HG02588 (cell line): ENCODE data around the gene TOP1.
"Not testable (repeated sequence)": the region's sequence is repeated elsewhere in the genome, so short reads cannot be mapped to it uniquely, and the experiment has no call there.

ENCODE experiments used
- ATAC-seq: cut with Tn5 transposase; IDR thresholded peaks from one replicate; pipeline ENCODE4 v1.9.1; 2021; ENCODE audit warnings: mild to moderate bottlenecking, moderate library complexity; ENCODE audit not compliant: unreplicated experiment

Gene TOP1

DNA sequence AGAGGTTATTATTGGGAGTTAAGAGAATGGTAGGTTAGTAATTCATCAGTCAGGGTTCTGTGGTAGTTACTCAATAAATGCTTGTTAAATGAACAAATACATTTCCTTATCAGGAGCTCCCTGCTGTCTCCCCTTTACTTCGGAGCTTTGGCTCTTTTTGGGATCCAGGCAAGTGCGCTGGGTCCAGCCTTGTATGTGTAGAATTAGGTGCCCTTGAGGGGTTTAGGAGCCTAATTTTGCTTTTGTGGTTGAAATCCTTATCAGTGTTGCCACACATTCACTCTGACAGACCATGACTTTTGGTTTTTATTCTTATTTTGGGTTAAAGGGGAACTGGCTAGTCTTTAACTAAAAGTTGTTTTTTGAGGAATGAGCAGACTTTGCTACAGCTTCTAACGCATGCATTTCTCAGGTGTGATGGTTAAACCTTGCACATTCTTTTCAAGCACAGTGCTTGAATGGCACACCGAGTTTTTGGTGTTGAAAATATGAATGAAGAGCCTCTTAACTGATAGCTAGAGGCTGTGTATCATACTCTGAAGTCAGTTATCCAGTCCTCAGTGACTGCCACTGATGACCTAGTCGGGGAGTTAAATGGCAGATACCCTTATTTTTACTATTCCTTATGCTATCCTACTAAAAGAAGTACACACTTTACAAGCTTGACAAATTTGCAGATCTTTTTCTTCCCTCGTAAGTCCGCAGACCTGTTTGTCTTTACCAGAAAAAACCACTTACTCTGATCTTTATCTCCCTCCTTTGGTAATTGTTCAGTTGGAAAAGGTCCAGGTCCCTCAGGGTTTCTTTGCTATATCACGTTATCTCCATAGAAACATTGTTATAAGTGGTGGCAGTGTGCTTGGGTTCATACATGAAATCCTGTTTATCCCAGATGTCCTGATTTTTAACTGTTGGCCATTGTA lies 58.0 kb downstream of the TOP1 start:
- ATAC-seq = no peak

GRCh38 chr20:41087325-41087685 lies 58.7 kb downstream of the TOP1 start:
- no peak for ATAC-seq

DNA sequence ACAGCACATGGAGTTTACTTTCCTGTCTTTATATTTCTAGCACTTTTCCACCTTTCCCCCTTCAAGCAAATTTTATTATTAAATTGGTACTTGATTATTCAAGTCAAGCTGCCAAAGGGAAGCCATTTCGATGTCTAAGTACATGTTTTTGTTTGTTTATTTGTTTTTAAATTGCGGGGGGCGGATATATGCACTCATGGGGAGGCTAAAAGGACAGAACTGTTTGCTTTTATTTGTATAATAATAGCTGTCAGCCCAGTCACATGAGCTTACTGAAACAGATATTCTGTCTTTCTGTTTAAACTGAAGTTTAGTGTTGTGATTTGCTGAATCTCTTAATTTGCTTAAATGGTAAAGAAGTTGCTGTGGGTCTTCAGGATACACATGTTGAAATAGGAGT lies 59.2 kb downstream of the TOP1 start:
- no peak for ATAC-seq

DNA sequence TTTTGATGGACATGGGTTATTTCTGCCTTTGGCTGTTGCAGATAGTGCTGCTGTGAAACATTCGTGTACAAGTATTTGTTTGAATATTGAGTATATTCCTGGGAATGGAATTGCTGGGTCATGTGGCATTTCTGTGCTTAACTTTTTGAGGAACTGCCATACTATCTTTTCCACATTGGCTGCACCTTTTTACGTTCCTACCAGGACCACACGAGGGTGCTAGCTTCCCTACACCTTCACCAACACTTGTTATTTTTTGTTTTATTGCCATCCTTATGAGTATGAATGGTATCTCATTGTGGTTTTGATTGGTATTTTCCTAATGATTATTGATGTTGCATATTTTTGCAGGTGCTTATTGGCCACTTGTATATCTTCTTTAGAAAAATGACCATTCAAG lies 60.9 kb downstream of the TOP1 start:
- ATAC-seq = no peak

- ATAC-seq = no peak
Measured at GRCh38 chr20:41091927-41092326, 63.3 kb downstream of the TOP1 start.

- ATAC-seq = no peak
Measured at GRCh38 chr20:41094353-41095055, 65.9 kb downstream of the TOP1 start.

DNA sequence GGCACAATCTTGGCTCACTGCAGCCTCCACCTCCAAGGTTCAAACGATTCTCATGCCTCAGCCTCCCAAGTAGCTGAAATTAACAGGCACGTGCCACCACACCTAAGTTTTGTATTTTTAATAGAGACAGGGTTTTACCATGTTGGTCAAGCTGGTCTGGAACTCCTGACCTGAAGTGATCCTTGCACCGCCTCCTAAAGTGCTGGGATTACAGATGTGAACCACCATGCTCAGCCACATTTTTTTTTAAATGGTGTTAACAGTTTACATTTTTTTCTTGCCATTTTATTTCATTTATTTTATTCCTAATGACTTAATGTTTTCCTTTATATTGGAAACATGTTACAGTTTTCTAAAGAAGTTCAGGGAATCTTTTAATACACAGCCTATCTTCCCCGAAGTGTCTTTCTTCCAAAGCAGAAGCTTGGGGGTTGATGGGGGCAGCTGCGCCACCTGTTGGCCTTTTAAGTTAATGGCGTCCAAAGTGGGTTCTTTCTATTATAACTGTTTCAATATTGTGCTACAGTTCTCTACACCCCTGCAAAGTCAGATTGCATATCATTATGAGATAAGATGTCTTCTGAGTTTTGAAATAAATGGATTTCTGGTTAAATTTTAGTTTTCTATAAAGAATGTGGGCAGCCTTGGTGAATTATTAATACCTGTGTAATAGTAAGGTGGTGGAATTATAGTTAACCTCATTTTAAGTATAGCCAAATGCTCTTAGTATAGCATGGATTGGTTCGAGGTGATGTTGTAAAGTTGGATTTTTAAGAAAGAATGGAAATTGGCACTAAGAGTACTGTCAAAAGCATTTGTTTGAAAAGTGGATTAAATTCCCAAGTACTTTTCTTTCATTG lies 66.7 kb downstream of the TOP1 start:
- ATAC-seq = no peak

DNA sequence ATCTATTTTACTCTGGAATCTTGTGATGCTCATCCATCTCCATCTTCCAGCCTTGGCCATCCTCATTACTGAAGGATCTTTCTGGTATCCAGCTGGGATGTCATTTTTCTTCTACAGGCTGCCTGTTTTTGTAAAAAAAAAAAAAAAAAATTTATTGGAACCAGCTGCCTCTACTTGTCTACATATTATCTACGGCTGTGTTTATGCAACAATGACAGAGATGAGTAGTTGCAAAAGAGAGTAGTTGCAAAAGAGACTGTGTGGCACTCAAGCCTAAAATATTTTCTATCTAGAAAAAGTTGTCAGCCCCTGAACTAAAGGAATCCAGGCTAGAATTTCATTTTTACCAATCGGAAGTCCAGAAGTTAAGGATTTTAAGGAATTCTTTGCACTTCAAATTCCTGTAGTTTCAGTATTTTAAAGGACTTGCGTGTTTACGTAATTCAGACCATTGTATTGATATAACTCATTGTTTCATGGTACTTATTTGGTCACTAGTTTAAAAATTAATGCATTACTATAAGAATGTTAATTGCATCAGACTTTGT lies 70.2 kb downstream of the TOP1 start:
- no peak for ATAC-seq

GRCh38 chr20:41100001-41100480 lies 71.4 kb downstream of the TOP1 start:
- no peak for ATAC-seq

- no peak for ATAC-seq
Measured at GRCh38 chr20:41101660-41102059, 73.0 kb downstream of the TOP1 start.

GRCh38 chr20:41108531-41108930 lies 79.9 kb downstream of the TOP1 start:
- no peak for ATAC-seq

DNA sequence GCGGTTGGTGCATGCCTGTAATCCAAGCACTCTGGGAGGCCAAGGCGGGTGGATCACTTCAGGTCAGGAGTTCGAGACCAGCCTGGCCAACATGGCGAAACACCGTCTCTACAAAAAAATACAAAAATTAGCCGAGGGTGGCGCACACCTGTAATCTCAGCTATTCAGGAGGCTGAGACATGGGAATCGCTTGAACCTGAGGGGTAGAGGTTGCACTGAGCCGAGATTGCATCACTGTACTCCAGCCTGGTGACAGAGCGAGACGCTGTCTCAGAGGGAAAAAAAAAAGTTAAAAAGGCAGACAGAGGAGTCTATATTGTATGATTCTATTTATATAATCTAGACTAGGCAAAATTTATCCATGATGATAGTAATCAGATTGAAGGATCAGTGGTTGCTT lies 81.4 kb downstream of the TOP1 start:
- ATAC-seq = no peak

DNA sequence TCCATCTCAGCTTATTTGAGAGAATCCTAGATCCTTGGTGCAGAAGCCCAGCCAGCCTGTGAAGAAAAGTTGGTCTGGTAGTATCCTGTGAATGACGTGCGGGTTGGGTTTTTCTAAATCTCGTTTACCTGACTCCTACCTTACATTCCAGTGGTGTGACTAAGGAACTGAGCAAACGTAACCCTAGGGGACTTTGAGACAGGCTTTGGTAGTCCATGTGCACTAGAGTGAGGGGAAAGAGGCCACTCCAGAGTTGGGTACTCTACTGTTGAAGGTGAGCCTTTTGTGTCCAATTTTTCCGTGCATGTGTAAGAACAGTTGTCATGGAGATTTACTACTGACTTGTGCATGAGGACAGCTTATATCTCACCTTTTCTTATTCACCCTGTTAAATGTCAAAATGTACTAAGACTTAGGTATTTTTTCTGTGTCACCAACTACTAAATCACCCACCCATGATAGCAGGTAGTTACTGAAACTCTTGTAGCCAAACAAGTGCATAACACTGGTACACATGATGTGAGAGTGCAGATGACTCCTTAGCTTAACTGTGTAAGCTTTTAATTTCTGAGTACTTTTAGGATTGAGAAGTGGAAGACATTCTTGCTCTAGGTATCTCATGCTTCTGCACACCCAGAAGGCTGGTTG lies 82.4 kb downstream of the TOP1 start:
- ATAC-seq = no peak

- no peak for ATAC-seq
Measured at GRCh38 chr20:41111578-41111951, 82.9 kb downstream of the TOP1 start.

DNA sequence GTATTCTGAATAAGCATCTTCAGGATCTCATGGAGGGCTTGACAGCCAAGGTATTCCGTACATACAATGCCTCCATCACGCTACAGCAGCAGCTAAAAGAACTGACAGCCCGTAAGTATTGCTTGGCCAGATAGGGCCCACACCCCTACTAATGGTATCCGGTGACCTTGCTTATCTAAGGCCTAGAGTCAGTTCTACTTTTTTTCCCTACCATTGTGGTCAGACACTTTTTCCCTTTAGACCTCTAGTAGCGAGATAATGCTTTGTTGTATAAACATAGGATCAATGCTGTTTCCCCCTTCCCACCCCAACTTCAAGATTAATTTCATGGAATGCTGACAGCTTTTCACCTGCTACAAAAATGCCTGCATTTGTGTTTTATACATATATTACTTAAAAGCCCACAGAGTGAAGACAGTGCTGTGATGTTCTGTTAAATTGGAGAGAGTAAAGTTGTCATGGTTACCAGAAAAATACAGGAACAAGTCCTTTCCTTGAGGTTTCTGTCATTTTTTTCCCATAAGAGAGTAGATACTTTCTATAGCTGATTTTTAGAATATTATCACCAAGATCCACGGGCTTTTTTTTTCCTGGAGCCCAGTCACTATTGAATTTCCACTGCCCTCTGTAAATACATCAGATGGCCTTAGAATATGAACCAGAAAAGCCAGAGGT lies 87.8 kb downstream of the TOP1 start:
- ATAC-seq = no peak

DNA sequence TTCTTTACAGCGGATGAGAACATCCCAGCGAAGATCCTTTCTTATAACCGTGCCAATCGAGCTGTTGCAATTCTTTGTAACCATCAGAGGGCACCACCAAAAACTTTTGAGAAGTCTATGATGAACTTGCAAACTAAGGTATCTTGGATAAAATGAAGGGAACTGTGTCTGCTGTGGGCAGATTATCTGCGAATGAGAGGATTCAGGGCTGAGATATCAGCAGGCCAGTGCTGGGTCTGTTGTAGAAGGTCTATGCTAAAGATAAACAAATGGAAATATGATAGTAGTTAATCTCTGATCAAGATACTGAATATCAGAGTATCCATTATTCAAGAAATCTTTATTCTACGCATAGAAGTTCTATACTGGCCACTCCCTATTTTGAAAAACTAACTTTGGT lies 89.5 kb downstream of the TOP1 start:
- not testable (repeated sequence) for ATAC-seq

DNA sequence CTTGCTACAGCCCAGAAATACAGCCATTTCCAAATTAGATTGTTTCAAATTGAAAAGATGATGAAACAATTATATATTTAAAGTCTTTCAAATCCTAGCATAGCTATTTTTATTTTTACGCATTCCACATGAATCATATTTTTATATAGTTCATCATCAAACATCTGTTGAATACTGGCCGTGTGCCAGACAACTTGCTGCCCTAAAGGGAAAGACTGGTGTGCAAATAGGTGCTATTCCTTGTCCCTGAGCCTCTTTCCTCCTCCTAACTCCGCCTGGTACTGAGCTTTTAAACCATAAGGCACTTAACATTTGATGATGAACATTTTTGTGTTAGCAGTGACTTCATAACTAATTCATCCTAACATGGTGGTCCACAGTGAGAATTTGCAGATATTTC lies 90.0 kb downstream of the TOP1 start:
- ATAC-seq = no peak

DNA sequence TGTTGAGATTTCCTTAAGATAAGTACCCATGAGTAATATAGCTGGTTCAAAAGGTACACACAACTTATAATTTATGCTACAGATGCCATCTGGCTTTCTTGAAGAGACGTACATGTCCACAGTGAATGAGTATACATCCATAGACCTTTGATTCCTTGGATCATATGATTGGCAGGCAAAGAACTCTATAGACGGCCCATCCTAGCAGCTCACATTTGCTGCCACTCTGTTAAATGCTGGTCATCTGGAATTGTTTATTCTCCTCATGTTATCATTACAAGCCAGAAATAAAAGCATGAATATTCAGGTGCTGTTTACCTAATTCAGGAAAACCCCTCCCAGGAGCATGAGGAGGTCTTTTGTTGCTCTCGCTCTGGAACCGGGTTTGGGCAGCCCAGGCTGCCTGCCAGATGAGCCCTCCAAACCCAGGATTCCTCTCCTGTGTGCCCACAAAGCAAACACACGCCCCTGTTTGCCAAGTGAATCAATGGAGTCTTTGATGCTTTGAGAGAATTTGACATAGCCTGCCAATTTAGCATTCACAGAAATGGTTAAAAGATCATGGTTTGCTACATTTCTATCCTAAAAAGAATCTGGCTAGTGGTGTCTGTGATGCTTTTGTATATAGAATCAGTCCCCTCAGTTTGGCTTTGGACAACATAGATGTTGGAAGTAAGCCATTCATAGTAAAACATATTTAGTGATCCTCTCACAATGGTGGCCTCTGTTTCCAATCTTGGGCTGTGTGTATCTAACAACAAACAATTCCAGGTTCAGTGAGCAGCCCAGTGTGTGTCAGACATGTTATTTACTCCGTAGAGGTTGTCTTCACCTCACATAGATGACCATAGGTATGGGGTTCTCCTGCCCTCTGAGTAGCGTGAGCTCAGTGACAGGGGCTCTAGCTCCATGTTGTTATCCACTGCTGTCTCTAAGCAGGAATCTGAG lies 91.3 kb downstream of the TOP1 start:
- no peak for ATAC-seq

GRCh38 chr20:41121399-41121798 lies 92.8 kb downstream of the TOP1 start:
- no peak for ATAC-seq
